BE2C (cell line): ENCODE data around the gene ADAMTS15.
"Not testable (repeated sequence)": the region's sequence is repeated elsewhere in the genome, so short reads cannot be mapped to it uniquely, and the experiment has no call there.

Experiments used
- DNase-seq: peaks from one replicate; pipeline ENCODE4 v3.0.0-alpha.2; 2020
- H3K27me3 ChIP-seq: fragments of 250-450 bp; sonication (Bioruptor Pico); 2 replicates; pipeline ENCODE4 v1.5.1; 2020; ENCODE audit warnings: mild to moderate bottlenecking
- H3K36me3 ChIP-seq: fragments of 250-450 bp; sonication (Bioruptor Pico); 2 replicates; pipeline ENCODE4 v1.5.1; 2020; ENCODE audit warnings: mild to moderate bottlenecking
- H3K4me1 ChIP-seq: fragments of 250-450 bp; sonication (Bioruptor Pico); 2 replicates; pipeline ENCODE4 v1.5.1; 2020
- H3K4me3 ChIP-seq: 2 replicates; pipeline ENCODE4 v1.5.1; 2011; ENCODE audit warnings: low read depth, low read length
- H3K9me3 ChIP-seq: fragments of 250-450 bp; sonication (Bioruptor Pico); 2 replicates; pipeline ENCODE4 v1.5.1; 2020
- CTCF ChIP-seq: IDR thresholded peaks from 2 replicates; pipeline ENCODE4 v1.5.1; 2012; ENCODE audit warnings: mild to moderate bottlenecking, low read depth, low read length

ADAMTS15 gene

GRCh38 chr11:130436171-130436570 is 12.3 kb upstream of the ADAMTS15 start:
- no peak for TF ChIP-seq CTCF
- DNase-seq, result no peak
- H3K4me1 ChIP-seq, result no peaks in the 10 kb centered on the region

GRCh38 chr11:130437848-130438247 is 10.6 kb upstream of the ADAMTS15 start:
- H3K9me3 ChIP-seq, result no peaks in the 10 kb centered on the region
- H3K27me3 ChIP-seq, result no peaks in the 10 kb centered on the region; the same call in 1 of the 2 replicates
- no peak overlapping the region for H3K4me3 ChIP-seq
- no peak for TF ChIP-seq CTCF
- H3K4me1 ChIP-seq, result no peaks in the 10 kb centered on the region
- H3K36me3 ChIP-seq, result no peaks in the 10 kb centered on the region
- no peak for DNase-seq

More at GRCh38 chr11:130436171-130436570, 12.3 kb upstream of the ADAMTS15 start:
- Histone ChIP-seq H3K27me3 (peaks cover 6% of the 10 kb centered on the region), H3K36me3 (no peaks in the 10 kb centered on the region), H3K9me3 (no peaks in the 10 kb centered on the region), H3K4me3 (no peak overlapping the region)

- not testable (repeated sequence) for DNase-seq, H3K9me3 ChIP-seq, H3K4me1 ChIP-seq, H3K36me3 ChIP-seq, H3K27me3 ChIP-seq, H3K4me3 ChIP-seq
Observed at GRCh38 chr11:130438401-130439159, 9.9 kb upstream of the ADAMTS15 start.

- no peak for DNase-seq
- Histone ChIP-seq H3K4me1 (no peaks in the 10 kb centered on the region), H3K27me3 (no peaks in the 10 kb centered on the region), H3K36me3 (no peaks in the 10 kb centered on the region), H3K4me3 (no peak overlapping the region), H3K9me3 (no peaks in the 10 kb centered on the region)
- TF ChIP-seq CTCF, result no peak
Observed at GRCh38 chr11:130439160-130439519, 9.3 kb upstream of the ADAMTS15 start.

- Histone ChIP-seq H3K4me3 (no peak overlapping the region), H3K4me1 (no peaks in the 10 kb centered on the region), H3K36me3 (no peaks in the 10 kb centered on the region), H3K27me3 (no peaks in the 10 kb centered on the region), H3K9me3 (no peaks in the 10 kb centered on the region)
- no peak for TF ChIP-seq CTCF
- no peak for DNase-seq
Observed at GRCh38 chr11:130439876-130440275, 8.6 kb upstream of the ADAMTS15 start.

- Histone ChIP-seq H3K36me3 (no peaks in the 10 kb centered on the region), H3K27me3 (no peaks in the 10 kb centered on the region), H3K4me3 (no peak overlapping the region), H3K4me1 (no peaks in the 10 kb centered on the region), H3K9me3 (no peaks in the 10 kb centered on the region)
- no peak for TF ChIP-seq CTCF
- no peak for DNase-seq
Observed at GRCh38 chr11:130441719-130442118, 6.7 kb upstream of the ADAMTS15 start.

- Histone ChIP-seq H3K4me3 (no peak overlapping the region), H3K4me1 (no peaks in the 10 kb centered on the region), H3K9me3 (no peaks in the 10 kb centered on the region), H3K36me3 (no peaks in the 10 kb centered on the region), H3K27me3 (no peaks in the 10 kb centered on the region)
- no peak for DNase-seq
- no peak for TF ChIP-seq CTCF
Observed at GRCh38 chr11:130442737-130443136, 5.7 kb upstream of the ADAMTS15 start.
